Measurements from ENCODE around the gene TOMM22. TPM values are rescaled to one million over a fixed set of nuclear protein-coding genes. Genes with fewer than 3 reads are reported as not detected.

Gene TOMM22
- polyA plus RNA-seq, 2 of the 4 experiments (the other 2 are of a cell fraction) = 63.2 to 68.4 TPM

DNA sequence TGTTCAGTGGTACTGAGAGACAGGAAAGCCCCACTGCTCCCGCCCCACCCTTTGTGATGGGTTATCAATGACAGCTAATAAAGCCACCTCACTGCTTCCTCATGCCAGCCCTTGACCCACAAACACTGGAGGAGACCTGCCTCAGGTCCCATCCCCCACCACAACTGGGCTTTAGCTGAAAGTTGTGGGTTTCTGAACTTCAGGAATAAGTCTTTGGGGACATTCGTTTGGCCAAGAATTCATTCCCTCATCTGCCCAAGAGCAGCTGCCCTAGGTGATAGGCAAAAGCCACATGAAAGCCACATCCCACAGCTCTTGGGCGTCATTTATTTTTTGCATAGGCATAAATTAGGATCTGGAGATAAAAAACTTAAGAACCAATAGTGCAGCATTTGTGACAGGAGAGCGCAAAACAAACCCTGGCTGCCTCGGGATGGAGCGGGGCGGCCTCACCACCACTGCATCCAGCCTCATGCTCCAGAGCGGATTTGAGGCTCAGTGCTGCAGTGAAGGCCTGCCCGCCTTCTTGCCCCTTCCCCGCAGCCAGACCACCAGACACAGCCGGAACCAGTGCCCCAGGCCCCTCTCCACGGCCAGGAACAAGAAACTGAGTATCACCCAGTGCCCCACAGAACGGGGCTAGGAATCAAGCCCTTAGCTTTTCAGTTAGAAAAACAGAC is 52.8 kb downstream of the TOMM22 start:
- no peak overlapping the region for H3K4me3 ChIP-seq
- ATAC-seq (no peak), FAIRE-seq (no peak), DNase-seq (ENCODE audit: low read depth in 1 of 2, low spot score in 1 of 2) (no peak)
- POLR2A ChIA-PET = no interaction called here
- no peaks in the 10 kb centered on the region for H3K4me1 ChIP-seq
- CTCF ChIA-PET = interaction anchor here (0.9 to 7.4 kb wide), 11 partner anchors 9 to 269 kb away, joined by 3 to 69 read pairs (median 5); no protein-coding TSS in a partner anchor
- TF ChIP-seq SREBF2 (IDR thresholded peaks at IDR 0.05) (no peak), RNF2 (IDR thresholded peaks at IDR 0.05; ENCODE audit: borderline replicate concordance, low read depth) (no peak), EHF (CRISPR knock-in tag; IDR thresholded peaks at IDR 0.05) (no peak), MAZ (IDR thresholded peaks at IDR 0.05; ENCODE audit: borderline replicate concordance, low read depth, low read length) (no peak), HEYL (CRISPR knock-in tag; IDR thresholded peaks at IDR 0.05) (no peak), FOSL2 (IDR thresholded peaks at IDR 0.05) (no peak), FOSL2 (CRISPR knock-in tag; IDR thresholded peaks at IDR 0.05) (no peak), CEBPB (IDR thresholded peaks at IDR 0.05) (no peak), PHF8 (IDR thresholded peaks at IDR 0.05; ENCODE audit: borderline replicate concordance, low read depth) (no peak), JUNB (IDR thresholded peaks at IDR 0.05) (no peak), HOXA7 (CRISPR knock-in tag; IDR thresholded peaks at IDR 0.05) (no peak), FOSB (CRISPR knock-in tag; IDR thresholded peaks at IDR 0.05) (no peak), FOXS1 (CRISPR knock-in tag; IDR thresholded peaks at IDR 0.05) (no peak), TP53 (CRISPR knock-in tag; IDR thresholded peaks at IDR 0.05) (no peak), ZSCAN20 (CRISPR knock-in tag; IDR thresholded peaks at IDR 0.05) (no peak), NPAS2 (CRISPR knock-in tag; IDR thresholded peaks at IDR 0.05; ENCODE audit: borderline replicate concordance) (no peak), MAFK (IDR thresholded peaks at IDR 0.05; ENCODE audit: partially characterized antibody) (no peak)
- TF ChIP-seq, protein P1, sequence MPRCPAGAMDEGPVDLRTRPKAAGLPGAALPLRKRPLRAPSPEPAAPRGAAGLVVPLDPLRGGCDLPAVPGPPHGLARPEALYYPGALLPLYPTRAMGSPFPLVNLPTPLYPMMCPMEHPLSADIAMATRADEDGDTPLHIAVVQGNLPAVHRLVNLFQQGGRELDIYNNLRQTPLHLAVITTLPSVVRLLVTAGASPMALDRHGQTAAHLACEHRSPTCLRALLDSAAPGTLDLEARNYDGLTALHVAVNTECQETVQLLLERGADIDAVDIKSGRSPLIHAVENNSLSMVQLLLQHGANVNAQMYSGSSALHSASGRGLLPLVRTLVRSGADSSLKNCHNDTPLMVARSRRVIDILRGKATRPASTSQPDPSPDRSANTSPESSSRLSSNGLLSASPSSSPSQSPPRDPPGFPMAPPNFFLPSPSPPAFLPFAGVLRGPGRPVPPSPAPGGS (IDR thresholded peaks at IDR 0.05) = no peak
- TF ChIP-seq, protein P2, sequence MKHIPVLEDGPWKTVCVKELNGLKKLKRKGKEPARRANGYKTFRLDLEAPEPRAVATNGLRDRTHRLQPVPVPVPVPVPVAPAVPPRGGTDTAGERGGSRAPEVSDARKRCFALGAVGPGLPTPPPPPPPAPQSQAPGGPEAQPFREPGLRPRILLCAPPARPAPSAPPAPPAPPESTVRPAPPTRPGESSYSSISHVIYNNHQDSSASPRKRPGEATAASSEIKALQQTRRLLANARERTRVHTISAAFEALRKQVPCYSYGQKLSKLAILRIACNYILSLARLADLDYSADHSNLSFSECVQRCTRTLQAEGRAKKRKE (CRISPR knock-in tag; IDR thresholded peaks at IDR 0.05; ENCODE audit: low read depth) = no peak
- H3K27ac ChIP-seq = no peak overlapping the region
- no peaks in the 10 kb centered on the region for H3K9me3 ChIP-seq
- WGBS (ENCODE audit: missing lambda C conversion rate) = 83% methylated on average over 12 of the region's 13 CpGs
- H3K4me2 ChIP-seq = no peak overlapping the region

Other genes starting within 250 kb of the TOMM22 start
- not detected in 2 replicates for gene KCNJ4, start 226.8 kb upstream of the TOMM22 start, polyA plus RNA-seq (2011; rRNA removed)
- 0.05 to 0.12 TPM in 2 of 3 replicates, not detected in the other for gene KCNJ4, start 226.8 kb upstream of the TOMM22 start, polyA plus RNA-seq (2017; fragmentation: RNase III; extraction: RNeasy Plus Mini Kit Qiagen cat#74134 plus additional on column Dnase treatment)
- gene KDELR3, start 213.9 kb upstream of the TOMM22 start, polyA plus RNA-seq (2011; rRNA removed) = 32.8 and 38.7 TPM in 2 replicates
- gene KDELR3, start 213.9 kb upstream of the TOMM22 start, polyA plus RNA-seq (2017; fragmentation: RNase III; extraction: RNeasy Plus Mini Kit Qiagen cat#74134 plus additional on column Dnase treatment) = 11.0 to 14.2 TPM (median 12.2 TPM) in 3 replicates
- 266 and 292 TPM in 2 replicates for gene DDX17, start 175.6 kb upstream of the TOMM22 start, polyA plus RNA-seq (2011; rRNA removed)
- gene DDX17, start 175.6 kb upstream of the TOMM22 start, polyA plus RNA-seq (2017; fragmentation: RNase III; extraction: RNeasy Plus Mini Kit Qiagen cat#74134 plus additional on column Dnase treatment) = 117 to 120 TPM (median 117 TPM) in 3 replicates
- 3.4 and 5.7 TPM in 2 replicates for gene DMC1, start 111.8 kb upstream of the TOMM22 start, polyA plus RNA-seq (2011; rRNA removed)
- gene DMC1, start 111.8 kb upstream of the TOMM22 start, polyA plus RNA-seq (2017; fragmentation: RNase III; extraction: RNeasy Plus Mini Kit Qiagen cat#74134 plus additional on column Dnase treatment) = 6.1 to 6.9 TPM (median 6.4 TPM) in 3 replicates
- gene FAM227A, start 25.6 kb upstream of the TOMM22 start, polyA plus RNA-seq (2011; rRNA removed) = 3.5 and 4.0 TPM in 2 replicates
- 1.4 to 1.7 TPM (median 1.4 TPM) in 3 replicates for gene FAM227A, start 25.6 kb upstream of the TOMM22 start, polyA plus RNA-seq (2017; fragmentation: RNase III; extraction: RNeasy Plus Mini Kit Qiagen cat#74134 plus additional on column Dnase treatment)
- gene CBY1, start 25.3 kb upstream of the TOMM22 start, polyA plus RNA-seq (2011; rRNA removed) = 18.9 and 20.8 TPM in 2 replicates
- gene CBY1, start 25.3 kb upstream of the TOMM22 start, polyA plus RNA-seq (2017; fragmentation: RNase III; extraction: RNeasy Plus Mini Kit Qiagen cat#74134 plus additional on column Dnase treatment) = 17.5 to 19.4 TPM (median 18.6 TPM) in 3 replicates
- 37.5 and 40.9 TPM in 2 replicates for gene JOSD1, start 19.0 kb downstream of the TOMM22 start, polyA plus RNA-seq (2011; rRNA removed)
- gene JOSD1, start 19.0 kb downstream of the TOMM22 start, polyA plus RNA-seq (2017; fragmentation: RNase III; extraction: RNeasy Plus Mini Kit Qiagen cat#74134 plus additional on column Dnase treatment) = 28.5 to 30.9 TPM (median 29.7 TPM) in 3 replicates
- 10.7 and 15.1 TPM in 2 replicates for gene GTPBP1, start 24.0 kb downstream of the TOMM22 start, polyA plus RNA-seq (2011; rRNA removed)
- 7.1 to 9.0 TPM (median 8.8 TPM) in 3 replicates for gene GTPBP1, start 24.0 kb downstream of the TOMM22 start, polyA plus RNA-seq (2017; fragmentation: RNase III; extraction: RNeasy Plus Mini Kit Qiagen cat#74134 plus additional on column Dnase treatment)
- 12.6 and 18.4 TPM in 2 replicates for gene SUN2, start 74.0 kb downstream of the TOMM22 start, polyA plus RNA-seq (2011; rRNA removed)
- 21.7 to 26.4 TPM (median 24.0 TPM) in 3 replicates for gene SUN2, start 74.0 kb downstream of the TOMM22 start, polyA plus RNA-seq (2017; fragmentation: RNase III; extraction: RNeasy Plus Mini Kit Qiagen cat#74134 plus additional on column Dnase treatment)
- gene DNAL4, start 112.2 kb downstream of the TOMM22 start, polyA plus RNA-seq (2011; rRNA removed) = 9.8 and 9.9 TPM in 2 replicates
- 7.0 to 7.7 TPM (median 7.6 TPM) in 3 replicates for gene DNAL4, start 112.2 kb downstream of the TOMM22 start, polyA plus RNA-seq (2017; fragmentation: RNase III; extraction: RNeasy Plus Mini Kit Qiagen cat#74134 plus additional on column Dnase treatment)
- gene NPTXR, start 162.1 kb downstream of the TOMM22 start, polyA plus RNA-seq (2011; rRNA removed) = 3.3 and 6.6 TPM in 2 replicates
- 9.7 to 15.3 TPM (median 14.8 TPM) in 3 replicates for gene NPTXR, start 162.1 kb downstream of the TOMM22 start, polyA plus RNA-seq (2017; fragmentation: RNase III; extraction: RNeasy Plus Mini Kit Qiagen cat#74134 plus additional on column Dnase treatment)
- gene CBX6, start 190.3 kb downstream of the TOMM22 start, polyA plus RNA-seq (2011; rRNA removed) = 9.8 and 10.4 TPM in 2 replicates
- gene CBX6, start 190.3 kb downstream of the TOMM22 start, polyA plus RNA-seq (2017; fragmentation: RNase III; extraction: RNeasy Plus Mini Kit Qiagen cat#74134 plus additional on column Dnase treatment) = 22.1 to 24.0 TPM (median 22.4 TPM) in 3 replicates

Data from A549 (cell line).